ENCODE data around the gene DISC1.

The DISC1 gene

DNA sequence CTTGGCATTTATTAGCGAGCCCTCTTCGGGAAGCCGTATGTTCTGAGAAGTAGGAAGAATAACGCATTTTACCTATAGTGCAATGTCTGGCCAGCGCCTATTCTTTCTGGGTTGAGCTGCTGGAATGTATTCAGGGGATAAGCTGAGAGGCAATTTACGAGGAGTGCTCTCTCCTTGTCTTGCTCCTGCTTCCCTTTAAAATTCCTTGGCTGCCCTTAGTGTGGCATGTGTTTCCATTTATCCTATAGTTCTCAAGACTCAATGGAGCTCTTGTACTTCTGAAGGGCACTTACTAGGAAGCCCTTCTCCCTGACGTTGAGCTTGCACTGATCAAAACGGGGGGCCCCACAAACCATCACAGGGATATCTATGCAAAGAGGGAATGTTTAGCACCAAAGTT, 364.6 kb downstream of the DISC1 start:
- TF ChIP-seq, protein P1, sequence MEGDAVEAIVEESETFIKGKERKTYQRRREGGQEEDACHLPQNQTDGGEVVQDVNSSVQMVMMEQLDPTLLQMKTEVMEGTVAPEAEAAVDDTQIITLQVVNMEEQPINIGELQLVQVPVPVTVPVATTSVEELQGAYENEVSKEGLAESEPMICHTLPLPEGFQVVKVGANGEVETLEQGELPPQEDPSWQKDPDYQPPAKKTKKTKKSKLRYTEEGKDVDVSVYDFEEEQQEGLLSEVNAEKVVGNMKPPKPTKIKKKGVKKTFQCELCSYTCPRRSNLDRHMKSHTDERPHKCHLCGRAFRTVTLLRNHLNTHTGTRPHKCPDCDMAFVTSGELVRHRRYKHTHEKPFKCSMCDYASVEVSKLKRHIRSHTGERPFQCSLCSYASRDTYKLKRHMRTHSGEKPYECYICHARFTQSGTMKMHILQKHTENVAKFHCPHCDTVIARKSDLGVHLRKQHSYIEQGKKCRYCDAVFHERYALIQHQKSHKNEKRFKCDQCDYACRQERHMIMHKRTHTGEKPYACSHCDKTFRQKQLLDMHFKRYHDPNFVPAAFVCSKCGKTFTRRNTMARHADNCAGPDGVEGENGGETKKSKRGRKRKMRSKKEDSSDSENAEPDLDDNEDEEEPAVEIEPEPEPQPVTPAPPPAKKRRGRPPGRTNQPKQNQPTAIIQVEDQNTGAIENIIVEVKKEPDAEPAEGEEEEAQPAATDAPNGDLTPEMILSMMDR (IDR thresholded peaks at IDR 0.05; ENCODE audit: low read depth, low read length): no peak
- H3K4me3 ChIP-seq (replicated peaks in 1 of 2; ENCODE audit: low read depth in 2 of 2, low read length in 2 of 2): no peak overlapping the region
- DNase-seq (ENCODE audit: low read depth in 2 of 2): no peak

DNA sequence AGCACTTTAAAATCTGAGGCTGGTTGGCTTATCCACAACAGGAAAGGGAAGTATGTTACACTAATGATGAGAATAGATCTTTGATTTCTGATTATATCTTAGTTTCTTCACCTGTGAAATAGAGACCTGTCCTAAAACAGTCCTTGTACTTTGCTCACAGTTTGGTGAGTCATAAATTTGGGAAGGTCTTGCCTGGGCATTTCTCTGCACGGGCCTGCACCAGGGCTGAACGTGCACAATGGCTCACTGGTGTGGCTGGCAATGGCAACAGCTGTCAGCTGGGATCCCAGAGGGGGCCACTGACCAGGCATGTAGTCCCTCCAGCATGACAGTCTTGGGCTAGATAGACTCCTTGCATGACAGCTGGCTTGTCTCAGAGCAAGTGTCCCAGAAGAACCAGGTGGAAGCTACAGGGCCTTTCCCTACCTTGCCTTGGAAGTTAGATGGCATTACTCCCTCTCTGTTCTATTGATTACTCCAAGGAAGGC, 367.4 kb downstream of the DISC1 start:
- TF ChIP-seq, protein P1 (IDR thresholded peaks at IDR 0.05; ENCODE audit: low read depth, low read length): no peak
- H3K4me3 ChIP-seq (replicated peaks in 1 of 2; ENCODE audit: low read depth in 2 of 2, low read length in 2 of 2): no peak overlapping the region
- no peak for DNase-seq (ENCODE audit: low read depth in 2 of 2)

DNA sequence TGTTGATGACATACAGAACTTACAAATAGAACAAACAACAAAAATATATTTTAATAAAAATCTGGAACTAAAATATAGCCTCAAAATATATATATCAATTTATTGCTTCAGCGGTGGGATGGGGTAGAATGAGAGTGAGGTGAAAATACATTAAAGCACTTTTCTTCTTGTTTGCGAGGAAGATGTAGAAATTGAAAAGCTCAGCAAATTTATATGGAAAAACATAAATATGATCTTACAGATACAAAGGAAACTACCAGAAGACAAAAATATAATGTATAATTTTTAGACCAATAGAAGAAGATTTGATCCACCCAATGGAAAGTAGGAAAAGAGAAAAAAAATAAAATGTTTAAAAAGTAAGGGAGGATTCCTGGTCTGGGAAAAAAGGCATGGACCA, 372.2 kb downstream of the DISC1 start:
- no peak for DNase-seq (ENCODE audit: low read depth in 2 of 2)
- TF ChIP-seq, protein P1 (IDR thresholded peaks at IDR 0.05; ENCODE audit: low read depth, low read length): no peak
- H3K4me3 ChIP-seq (replicated peaks in 1 of 2; ENCODE audit: low read depth in 2 of 2, low read length in 2 of 2): no peak overlapping the region

DNA sequence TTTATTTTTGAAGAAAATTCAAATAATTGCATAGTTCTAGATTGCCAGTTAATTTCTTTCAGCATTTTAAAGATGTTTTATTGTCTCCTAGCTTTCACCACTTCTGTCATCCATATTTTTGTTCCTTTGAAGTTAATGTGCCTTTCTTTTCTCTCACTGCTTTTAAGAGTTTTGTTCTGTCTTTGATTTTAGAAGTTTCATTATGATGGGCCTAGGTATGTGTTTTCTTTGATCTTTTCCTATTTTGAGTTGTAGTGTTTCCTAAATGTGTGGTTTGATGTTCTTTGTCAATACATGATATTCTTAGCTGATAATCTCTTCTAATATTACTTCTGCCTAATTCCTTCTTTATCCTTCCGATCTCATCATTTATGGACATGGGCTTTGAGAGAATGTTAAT, 378.7 kb downstream of the DISC1 start:
- TF ChIP-seq, protein P1 (IDR thresholded peaks at IDR 0.05; ENCODE audit: low read depth, low read length): no peak
- DNase-seq (ENCODE audit: low read depth in 2 of 2): no peak
- no peak overlapping the region for H3K4me3 ChIP-seq (replicated peaks in 1 of 2; ENCODE audit: low read depth in 2 of 2, low read length in 2 of 2)

DNA sequence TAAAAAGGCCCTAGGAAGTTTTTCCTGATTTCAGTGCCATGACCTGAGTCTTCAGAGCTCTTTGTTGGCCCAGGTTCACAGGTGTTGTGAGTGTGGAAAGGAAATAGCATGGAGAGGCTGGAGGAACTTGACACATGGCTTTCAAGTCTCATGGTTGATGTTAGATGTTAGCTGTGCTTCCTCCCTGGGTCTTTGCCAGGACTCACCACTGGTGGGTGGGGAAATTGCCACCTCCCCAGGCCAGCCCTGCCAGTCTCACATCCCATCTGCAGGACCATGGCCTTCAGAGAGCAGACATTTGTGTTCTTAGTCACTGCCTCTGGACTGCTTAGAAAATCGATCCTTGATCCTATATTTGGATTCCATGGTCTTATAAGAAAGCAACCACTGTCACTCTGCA, 383.2 kb downstream of the DISC1 start:
- no peak for DNase-seq (ENCODE audit: low read depth in 2 of 2)
- TF ChIP-seq, protein P1 (IDR thresholded peaks at IDR 0.05; ENCODE audit: low read depth, low read length): no peak
- no peak overlapping the region for H3K4me3 ChIP-seq (replicated peaks in 1 of 2; ENCODE audit: low read depth in 2 of 2, low read length in 2 of 2)

DNA sequence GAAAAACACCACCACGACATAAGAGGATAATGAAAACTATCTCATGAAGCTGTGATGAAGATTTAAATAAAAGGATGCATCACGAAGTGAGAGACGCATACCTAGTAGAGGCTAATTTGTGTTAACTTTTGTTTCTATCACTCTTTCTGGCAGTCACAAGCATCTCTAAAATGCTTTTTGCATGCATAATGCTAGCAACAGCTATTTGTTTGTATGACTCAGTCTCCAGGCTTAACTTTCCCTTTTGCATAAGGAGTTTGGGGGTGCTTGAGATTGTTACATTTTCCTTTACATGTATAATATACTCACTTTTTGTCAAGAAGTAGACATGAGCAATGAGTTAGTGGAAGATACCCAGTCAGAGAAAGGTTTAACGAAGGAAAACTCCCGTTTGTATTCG, 385.4 kb downstream of the DISC1 start:
- TF ChIP-seq, protein P1 (IDR thresholded peaks at IDR 0.05; ENCODE audit: low read depth, low read length): no peak
- no peak overlapping the region for H3K4me3 ChIP-seq (replicated peaks in 1 of 2; ENCODE audit: low read depth in 2 of 2, low read length in 2 of 2)
- DNase-seq (ENCODE audit: low read depth in 2 of 2): peak in 1 of 2 donors; percentile 36

DNA sequence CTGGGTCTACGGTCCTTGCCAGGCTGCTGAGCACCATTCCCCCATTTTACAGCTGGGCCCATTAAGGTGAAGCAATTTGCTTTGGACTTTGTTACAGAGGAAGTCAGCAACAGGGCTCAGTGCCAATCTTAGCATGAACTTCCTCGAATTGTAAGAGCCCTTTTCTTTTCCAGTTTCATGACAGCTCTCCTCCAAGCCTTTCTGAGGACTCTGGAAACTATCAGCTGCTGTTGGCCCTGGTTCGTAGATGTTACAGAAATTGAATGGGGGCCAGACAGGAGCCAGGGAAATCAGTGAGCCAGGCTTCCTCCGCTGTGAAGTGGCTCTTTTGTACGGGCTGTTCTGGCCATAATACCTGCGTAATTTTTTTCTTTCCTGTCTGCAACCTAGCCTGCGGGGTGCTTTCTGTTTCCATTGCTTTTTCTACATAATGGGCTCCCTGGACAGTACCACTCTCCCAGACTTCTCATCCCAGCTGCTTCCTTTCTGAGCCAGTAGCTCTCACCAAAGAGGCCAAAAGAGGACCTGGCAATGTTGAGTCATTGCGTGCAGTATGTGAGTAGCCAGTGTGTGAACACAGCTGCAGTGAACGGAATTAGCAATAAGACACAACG, 386.3 kb downstream of the DISC1 start:
- TF ChIP-seq, protein P1 (IDR thresholded peaks at IDR 0.05; ENCODE audit: low read depth, low read length): no peak
- H3K4me3 ChIP-seq (replicated peaks in 1 of 2; ENCODE audit: low read depth in 2 of 2, low read length in 2 of 2): no peak overlapping the region
- peak; percentile 90 to 93 for DNase-seq (ENCODE audit: low read depth in 2 of 2)

All from cardiac fibroblast (primary cell).